ENCODE results near the gene CDKAL1. TPM values are rescaled to one million over a fixed set of nuclear protein-coding genes. Genes with fewer than 3 reads are reported as not detected.

Gene CDKAL1
- total RNA-seq, 1 donor from 2014 or later: 46.5 TPM

DNA sequence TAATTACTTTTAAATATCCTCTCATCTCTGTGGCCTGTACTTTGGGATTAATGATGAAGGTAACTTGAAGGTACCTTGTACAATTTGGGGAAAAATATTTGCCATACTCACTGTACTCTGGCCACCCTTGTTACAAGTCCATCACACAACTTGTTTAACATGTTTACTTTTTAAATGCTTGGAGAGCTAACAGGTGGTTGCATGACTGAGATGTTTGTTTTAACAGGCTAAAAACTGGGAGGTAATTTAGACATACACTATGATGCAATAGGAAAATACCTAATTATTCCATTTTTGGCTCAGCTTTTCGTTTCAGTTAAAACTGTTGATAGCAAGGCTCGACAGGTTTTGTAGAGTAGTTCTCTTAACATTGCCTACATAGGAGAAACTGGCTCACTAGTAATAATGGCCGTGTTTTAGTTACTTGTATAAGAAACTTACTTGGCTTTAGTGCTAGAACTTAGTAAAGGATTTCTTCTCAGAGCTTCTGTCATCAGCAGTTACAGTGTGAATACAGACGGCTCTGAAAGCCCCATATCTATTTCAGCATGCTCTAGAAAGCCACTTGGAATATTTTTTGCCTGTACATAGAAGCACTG lies 569.5 kb downstream of the CDKAL1 start:
- FAIRE-seq (no peak), DNase-seq (ENCODE audit: low spot score in 2 of 2) (no peak)

GRCh38 chr6:21104288-21104687 lies 570.0 kb downstream of the CDKAL1 start:
- no peak for DNase-seq (ENCODE audit: low spot score in 2 of 2)
- FAIRE-seq: no peak

GRCh38 chr6:21107796-21108195 lies 573.5 kb downstream of the CDKAL1 start:
- FAIRE-seq (no peak), DNase-seq (ENCODE audit: low spot score in 2 of 2) (no peak)

- no peak for FAIRE-seq
- no peak for DNase-seq (ENCODE audit: low spot score in 2 of 2)
These were observed 575.3 kb downstream of the CDKAL1 start for GRCh38 chr6:21109391-21110178.

DNA sequence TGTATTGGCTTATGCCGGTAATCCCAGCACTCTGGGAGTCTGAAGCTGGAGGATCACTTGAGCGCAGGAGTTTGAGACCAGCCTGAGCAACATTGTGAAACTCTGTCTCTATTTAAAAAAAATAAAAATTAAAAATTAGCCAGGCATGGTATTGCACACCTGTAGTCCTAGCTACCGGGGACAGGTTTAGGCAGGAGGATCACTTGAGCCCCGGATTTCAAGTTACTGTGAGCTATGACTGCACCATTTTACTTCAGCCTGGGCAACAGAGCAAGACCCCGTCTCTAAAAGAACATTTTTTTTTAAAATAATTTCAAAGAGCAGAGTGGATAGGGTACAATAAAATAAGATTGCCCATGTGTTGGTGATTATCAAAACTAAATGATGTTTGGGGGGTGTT lies 576.4 kb downstream of the CDKAL1 start:
- no peak for FAIRE-seq
- DNase-seq (ENCODE audit: low spot score in 2 of 2): no peak

DNA sequence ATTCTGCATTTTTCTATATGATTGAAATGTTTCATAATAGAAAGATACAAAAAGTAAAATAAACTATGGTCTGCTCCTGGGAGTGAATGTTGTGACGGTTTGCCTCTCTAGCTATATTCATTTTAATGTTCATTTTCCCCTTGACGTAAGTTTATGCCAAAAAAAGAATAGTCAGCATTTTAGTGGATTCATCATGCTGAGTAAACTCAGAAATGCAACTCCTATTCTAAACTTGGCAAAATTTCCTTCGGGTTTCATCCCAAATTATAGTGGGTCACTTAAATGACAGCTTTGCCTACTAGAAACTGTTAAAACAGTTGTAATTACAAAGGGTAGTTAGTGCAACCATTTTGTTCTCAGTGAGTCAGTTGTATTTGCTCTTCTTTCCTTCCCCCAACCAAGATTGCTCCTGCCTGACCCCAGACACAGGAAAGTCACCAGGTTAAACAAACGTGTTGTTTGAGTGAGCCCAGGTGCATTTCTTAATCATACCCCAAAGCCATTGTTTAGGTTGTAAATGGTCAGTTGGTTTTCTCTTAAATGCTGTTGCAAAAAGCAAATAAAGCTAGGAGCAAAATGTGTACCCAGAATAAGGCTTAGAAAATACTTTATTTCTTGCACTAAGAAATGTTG lies 577.0 kb downstream of the CDKAL1 start:
- FAIRE-seq (no peak), DNase-seq (ENCODE audit: low spot score in 2 of 2) (no peak)

DNA sequence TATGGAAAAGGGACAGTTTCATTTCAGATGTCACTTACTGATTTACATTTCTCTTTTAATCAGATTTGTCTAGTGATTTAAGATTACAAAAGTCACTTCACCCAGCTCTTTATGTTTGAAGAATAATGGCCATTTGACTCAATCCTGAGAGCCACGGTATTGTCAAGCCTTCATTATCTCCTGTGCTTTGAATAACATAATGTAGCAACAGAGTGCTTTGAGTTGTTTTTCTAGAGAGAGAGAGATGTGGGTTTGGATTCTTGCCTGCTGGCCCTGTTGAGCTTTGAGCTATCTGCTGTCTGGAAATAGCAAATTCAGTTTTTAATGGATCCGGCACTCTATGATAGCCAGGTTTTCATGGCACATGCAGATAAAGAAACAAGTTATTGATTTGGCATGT lies 580.9 kb downstream of the CDKAL1 start:
- DNase-seq (ENCODE audit: low spot score in 2 of 2): no peak
- no peak for FAIRE-seq

DNA sequence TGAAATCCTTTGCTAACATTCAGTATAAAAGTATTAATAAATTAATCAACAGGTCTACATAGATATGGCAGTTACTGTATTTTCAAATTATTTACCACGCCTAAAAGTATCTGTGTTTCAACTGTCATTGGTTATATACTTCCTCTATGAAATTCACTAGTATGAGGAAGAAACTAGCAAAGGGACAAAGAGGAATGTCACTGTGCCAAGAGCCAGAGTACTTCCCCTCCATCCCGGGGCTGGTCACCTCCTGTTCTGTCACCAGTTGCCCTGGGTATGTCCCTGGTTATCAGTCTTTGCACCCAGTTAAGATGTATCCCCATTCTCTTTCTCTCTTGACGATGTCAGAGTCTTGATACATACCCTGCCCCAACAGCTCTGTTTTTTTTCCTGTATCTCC lies 582.5 kb downstream of the CDKAL1 start:
- no peak for DNase-seq (ENCODE audit: low spot score in 2 of 2)
- FAIRE-seq: no peak

DNA sequence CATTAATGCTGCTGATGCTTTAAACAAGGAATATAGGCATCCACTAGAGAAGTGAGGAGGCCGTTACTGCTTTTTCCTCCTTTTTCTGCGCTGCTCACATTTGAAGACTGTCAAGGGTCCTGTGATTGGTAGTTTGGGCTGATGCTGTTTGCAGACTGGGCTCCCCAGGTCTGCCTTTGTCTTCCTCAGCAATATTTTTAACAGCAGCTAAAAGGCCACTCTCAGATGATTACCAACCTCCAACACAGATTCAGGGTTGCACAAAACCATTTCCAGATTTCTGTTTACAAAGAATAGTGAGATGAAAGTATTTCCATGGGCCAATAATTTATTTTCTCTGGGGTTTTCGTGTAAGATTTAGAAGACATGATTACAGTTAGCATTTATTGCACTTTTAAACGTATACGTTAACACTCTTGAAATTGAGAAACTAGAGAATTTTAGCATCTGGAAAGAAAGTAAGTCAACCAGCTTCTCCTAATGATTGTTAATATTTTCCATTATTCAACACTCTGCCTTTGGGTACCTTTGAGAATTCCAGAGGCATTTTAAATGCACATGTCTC lies 584.0 kb downstream of the CDKAL1 start:
- no peak for DNase-seq (ENCODE audit: low spot score in 2 of 2)
- FAIRE-seq: no peak

GRCh38 chr6:21121636-21122136 lies 587.4 kb downstream of the CDKAL1 start:
- DNase-seq (ENCODE audit: low spot score in 2 of 2): no peak
- no peak for FAIRE-seq

- no peak for DNase-seq (ENCODE audit: low spot score in 2 of 2)
- FAIRE-seq: no peak
These were observed 589.5 kb downstream of the CDKAL1 start for GRCh38 chr6:21123507-21124436.

- DNase-seq (ENCODE audit: low spot score in 2 of 2) (no peak), FAIRE-seq (no peak)
These were observed 594.3 kb downstream of the CDKAL1 start for GRCh38 chr6:21128601-21129000.

DNA sequence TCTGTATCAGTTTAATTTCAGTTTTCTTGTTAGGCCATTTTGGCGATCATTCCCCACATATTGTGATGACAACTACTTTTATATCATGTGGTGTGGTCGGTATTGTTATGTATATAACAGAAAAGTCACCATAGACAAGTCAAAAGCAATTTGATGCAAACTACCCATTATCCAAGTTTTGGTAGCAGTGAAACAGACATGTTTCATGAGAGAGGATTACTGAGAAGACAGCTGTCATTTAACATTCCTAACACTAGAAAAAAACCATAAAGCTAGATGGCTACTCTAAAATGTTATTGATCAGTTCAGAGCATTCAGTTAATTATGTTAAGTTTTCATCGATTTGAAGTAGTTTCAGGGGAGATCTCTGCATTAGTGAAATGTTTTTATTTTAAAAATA lies 597.1 kb downstream of the CDKAL1 start:
- FAIRE-seq: no peak
- DNase-seq (ENCODE audit: low spot score in 2 of 2): no peak

GRCh38 chr6:21132446-21132845 lies 598.2 kb downstream of the CDKAL1 start:
- no peak for FAIRE-seq

GRCh38 chr6:21132856-21133838 lies 598.9 kb downstream of the CDKAL1 start:
- no peak for FAIRE-seq
- DNase-seq (ENCODE audit: low spot score in 2 of 2): no peak

More at GRCh38 chr6:21132446-21132845, 598.2 kb downstream of the CDKAL1 start:
- no peak for DNase-seq (ENCODE audit: low spot score in 2 of 2)

GRCh38 chr6:21133901-21134300 lies 599.6 kb downstream of the CDKAL1 start:
- DNase-seq (ENCODE audit: low spot score in 2 of 2) (no peak), FAIRE-seq (no peak)

GRCh38 chr6:21134356-21134755 lies 600.1 kb downstream of the CDKAL1 start:
- no peak for DNase-seq (ENCODE audit: low spot score in 2 of 2)
- no peak for FAIRE-seq

DNA sequence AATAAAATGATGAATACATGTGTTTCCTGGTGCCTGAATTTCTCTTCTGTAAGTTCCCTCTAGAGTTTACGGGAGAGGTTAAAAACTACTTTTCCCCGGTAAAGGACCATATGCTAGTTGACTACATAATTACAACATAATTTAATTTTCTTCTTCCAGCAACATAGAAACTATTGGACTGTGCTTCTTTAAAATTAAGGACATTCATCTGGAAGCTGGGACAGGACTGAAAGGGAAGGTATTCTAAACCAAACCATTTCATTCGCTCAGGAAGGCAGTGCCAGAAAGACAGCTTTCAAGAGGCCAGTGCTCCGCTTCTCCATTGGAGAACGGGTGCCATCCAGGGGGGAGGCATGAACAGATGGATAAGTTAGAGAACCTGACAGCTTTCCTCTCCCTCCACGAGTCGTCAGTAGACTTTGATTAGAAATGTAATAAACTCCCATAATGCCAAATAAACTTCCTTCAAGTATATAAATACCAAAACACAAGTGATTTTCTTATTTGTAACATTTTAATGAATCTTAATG lies 601.3 kb downstream of the CDKAL1 start:
- no peak for FAIRE-seq
- DNase-seq (ENCODE audit: low spot score in 2 of 2): no peak
